ENCODE data around the gene ARHGEF17. TPM values are rescaled to one million over a fixed set of nuclear protein-coding genes. Genes with fewer than 3 reads are reported as not detected.
A peak's percentile ranks its signal among the peaks of the same experiment; 100 is the strongest.

Gene ARHGEF17
- total RNA-seq, 1 experiment from 2014 or later = 77.9 TPM

DNA sequence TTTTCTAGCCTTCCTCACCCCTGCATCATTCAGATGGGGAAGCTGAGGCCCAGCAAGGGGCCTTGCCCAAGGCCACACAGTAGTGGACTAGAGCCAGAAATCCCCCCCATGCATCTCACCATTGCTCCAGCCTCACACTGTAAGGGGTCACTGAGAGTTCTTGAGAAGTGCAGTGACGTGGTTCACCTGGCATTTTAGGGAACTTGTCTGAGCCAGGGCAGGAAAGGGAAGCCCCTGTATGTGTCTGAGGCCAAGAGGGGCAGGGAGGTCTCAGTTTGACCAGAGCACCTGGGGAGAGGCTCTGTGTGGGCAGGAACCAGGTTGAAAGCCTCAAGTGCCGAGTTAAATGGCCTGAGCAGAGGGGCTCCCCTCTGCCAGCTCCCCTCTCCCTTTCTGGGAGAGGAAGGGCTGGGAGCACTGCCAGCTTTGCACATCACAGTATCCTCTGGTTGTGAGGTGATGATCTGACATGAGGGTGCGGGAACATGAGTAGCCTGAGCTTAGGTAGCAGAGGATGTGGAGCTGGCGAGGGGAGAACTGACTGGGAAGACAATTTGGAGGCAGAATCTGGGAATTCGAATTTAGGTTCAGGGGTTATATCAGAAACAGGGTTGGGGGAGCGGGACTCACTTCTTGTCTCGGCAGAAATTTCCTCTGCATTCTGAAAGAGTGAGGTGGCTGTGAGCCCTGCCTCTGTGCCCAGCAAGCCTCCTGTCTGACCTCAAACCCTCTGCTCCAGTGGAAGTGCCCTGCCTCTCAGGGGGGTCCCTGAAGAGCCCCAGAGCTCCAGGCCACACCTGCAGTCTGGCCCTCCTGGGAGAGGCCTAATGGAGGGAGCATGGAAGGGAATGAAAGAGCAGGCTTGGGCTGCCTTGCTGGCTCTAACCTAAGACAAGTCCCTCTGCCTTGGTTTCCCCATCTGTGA, 14.6 kb downstream of the ARHGEF17 start:
- H3K4me3 ChIP-seq (ENCODE audit: low read depth, low read length) = no peak overlapping the region
- H3K4me1 Mint-ChIP-seq (ENCODE audit: low read depth, unreplicated experiment) = peaks cover 29% of the 10 kb centered on the region
- H3K27me3 ChIP-seq (replicated peaks; ENCODE audit: control insufficient read depth, insufficient read depth, low read length) = no peaks in the 10 kb centered on the region
- H3K9me3 ChIP-seq = no peaks in the 10 kb centered on the region
- TF ChIP-seq, protein P1, sequence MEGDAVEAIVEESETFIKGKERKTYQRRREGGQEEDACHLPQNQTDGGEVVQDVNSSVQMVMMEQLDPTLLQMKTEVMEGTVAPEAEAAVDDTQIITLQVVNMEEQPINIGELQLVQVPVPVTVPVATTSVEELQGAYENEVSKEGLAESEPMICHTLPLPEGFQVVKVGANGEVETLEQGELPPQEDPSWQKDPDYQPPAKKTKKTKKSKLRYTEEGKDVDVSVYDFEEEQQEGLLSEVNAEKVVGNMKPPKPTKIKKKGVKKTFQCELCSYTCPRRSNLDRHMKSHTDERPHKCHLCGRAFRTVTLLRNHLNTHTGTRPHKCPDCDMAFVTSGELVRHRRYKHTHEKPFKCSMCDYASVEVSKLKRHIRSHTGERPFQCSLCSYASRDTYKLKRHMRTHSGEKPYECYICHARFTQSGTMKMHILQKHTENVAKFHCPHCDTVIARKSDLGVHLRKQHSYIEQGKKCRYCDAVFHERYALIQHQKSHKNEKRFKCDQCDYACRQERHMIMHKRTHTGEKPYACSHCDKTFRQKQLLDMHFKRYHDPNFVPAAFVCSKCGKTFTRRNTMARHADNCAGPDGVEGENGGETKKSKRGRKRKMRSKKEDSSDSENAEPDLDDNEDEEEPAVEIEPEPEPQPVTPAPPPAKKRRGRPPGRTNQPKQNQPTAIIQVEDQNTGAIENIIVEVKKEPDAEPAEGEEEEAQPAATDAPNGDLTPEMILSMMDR (IDR thresholded peaks at IDR 0.05; ENCODE audit: insufficient read depth in 1 of 2, low read depth in 1 of 2, low read length in 1 of 2, severe bottlenecking in 1 of 2, unreplicated experiment in 1 of 2) = no peak
- no peaks in the 10 kb centered on the region for H3K9me3 Mint-ChIP-seq (ENCODE audit: unreplicated experiment)
- ChIA-PET POLR2A (interaction anchor here (0.7 kb wide), 1 partner anchor 8 kb away, joined by 3 read pairs; no protein-coding TSS in a partner anchor), CTCF (interaction anchor here (1.2 to 2.2 kb wide), 5 partner anchors 8 to 38 kb away, joined by 4 to 14 read pairs (median 6); partner anchors contain the start of gene ARHGEF17)
- no peaks in the 10 kb centered on the region for H3K27me3 Mint-ChIP-seq (ENCODE audit: insufficient read depth, unreplicated experiment)
- no peak for DNase-seq
- H3K36me3 ChIP-seq (ENCODE audit: control insufficient read depth, insufficient read depth, low read length) = peaks cover 7% of the 10 kb centered on the region
- peaks cover 13% of the 10 kb centered on the region for H3K4me1 ChIP-seq
- no TSS peak for BruUV-seq (replicated peaks)
- peak overlapping the region; percentile 17 for H3K27ac Mint-ChIP-seq (ENCODE audit: unreplicated experiment)
- no peak overlapping the region for H3K4me3 Mint-ChIP-seq (ENCODE audit: unreplicated experiment)
- peaks cover 65% of the 10 kb centered on the region for H3K36me3 Mint-ChIP-seq (ENCODE audit: insufficient read depth, unreplicated experiment)
- intact Hi-C loops (cut with micrococcal nuclease; ENCODE audit: unreplicated experiment) = no loop called here

DNA sequence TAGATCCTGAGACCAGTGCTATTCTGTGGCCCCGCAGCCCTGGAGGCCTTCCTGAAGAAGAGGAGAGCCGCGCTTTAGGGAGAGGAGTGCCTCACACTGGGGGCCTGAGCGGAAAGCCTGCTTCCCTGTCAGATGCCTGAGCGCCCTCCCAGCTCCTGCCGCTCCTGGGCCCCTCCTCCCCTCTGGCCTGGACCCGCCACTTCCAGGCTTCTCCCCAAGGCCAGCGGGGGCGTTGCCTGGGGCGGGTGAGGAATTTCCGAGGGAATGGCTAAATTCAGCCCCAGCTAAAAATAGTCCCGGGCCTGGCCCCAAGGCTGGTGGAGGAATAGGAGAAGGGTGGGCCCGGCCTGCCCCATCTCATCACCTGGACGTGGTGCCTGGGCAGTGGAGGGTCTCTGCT, 15.4 kb downstream of the ARHGEF17 start:
- TF ChIP-seq, protein P1 (IDR thresholded peaks at IDR 0.05; ENCODE audit: insufficient read depth in 1 of 2, low read depth in 1 of 2, low read length in 1 of 2, severe bottlenecking in 1 of 2, unreplicated experiment in 1 of 2) = no peak
- peaks cover 7% of the 10 kb centered on the region for H3K36me3 ChIP-seq (ENCODE audit: control insufficient read depth, insufficient read depth, low read length)
- H3K27me3 ChIP-seq (replicated peaks; ENCODE audit: control insufficient read depth, insufficient read depth, low read length) = no peaks in the 10 kb centered on the region
- H3K9me3 Mint-ChIP-seq (ENCODE audit: unreplicated experiment) = no peaks in the 10 kb centered on the region
- intact Hi-C loops (cut with micrococcal nuclease; ENCODE audit: unreplicated experiment) = no loop called here
- H3K36me3 Mint-ChIP-seq (ENCODE audit: insufficient read depth, unreplicated experiment) = peaks cover 67% of the 10 kb centered on the region
- no peak overlapping the region for H3K27ac Mint-ChIP-seq (ENCODE audit: unreplicated experiment)
- H3K4me3 ChIP-seq (ENCODE audit: low read depth, low read length) = no peak overlapping the region
- no peaks in the 10 kb centered on the region for H3K27me3 Mint-ChIP-seq (ENCODE audit: insufficient read depth, unreplicated experiment)
- H3K4me1 Mint-ChIP-seq (ENCODE audit: low read depth, unreplicated experiment) = peaks cover 30% of the 10 kb centered on the region
- no peak for DNase-seq
- H3K4me3 Mint-ChIP-seq (ENCODE audit: unreplicated experiment) = no peak overlapping the region
- no TSS peak for BruUV-seq (replicated peaks)
- ChIA-PET POLR2A (interaction anchor here (0.6 to 1.0 kb wide), 3 partner anchors 9 to 16 kb away, joined by 3 read pairs; no protein-coding TSS in a partner anchor), CTCF (interaction anchor here (1.2 to 2.2 kb wide), 4 partner anchors 9 to 16 kb away, joined by 4 to 14 read pairs (median 7); partner anchors contain the start of gene ARHGEF17)
- peaks cover 13% of the 10 kb centered on the region for H3K4me1 ChIP-seq
- no peaks in the 10 kb centered on the region for H3K9me3 ChIP-seq

DNA sequence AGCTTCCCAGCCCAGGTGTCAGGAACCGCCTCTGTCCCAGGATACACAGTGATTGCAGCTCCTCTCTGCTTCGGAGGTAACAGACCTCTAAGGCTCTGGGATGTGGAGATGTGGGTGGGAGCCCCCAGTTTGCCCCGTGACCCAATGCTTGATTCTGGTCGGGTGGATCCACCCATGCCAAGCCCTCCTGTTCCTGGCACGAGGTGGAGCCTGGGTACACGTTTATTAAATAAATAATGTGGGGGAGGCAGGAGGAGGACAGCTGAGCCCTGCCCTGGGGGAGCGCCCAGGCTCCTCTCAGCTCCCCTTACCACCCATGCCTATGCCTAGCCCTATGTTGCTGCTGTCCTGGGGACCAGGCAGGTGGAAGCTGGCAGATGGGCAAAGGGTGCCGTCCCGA, 16.0 kb downstream of the ARHGEF17 start:
- no TSS peak for BruUV-seq (replicated peaks)
- Mint-ChIP-seq H3K36me3 (ENCODE audit: insufficient read depth, unreplicated experiment) (peaks cover 66% of the 10 kb centered on the region), H3K27ac (ENCODE audit: unreplicated experiment) (peak overlapping the region; percentile 6), H3K9me3 (ENCODE audit: unreplicated experiment) (no peaks in the 10 kb centered on the region), H3K27me3 (ENCODE audit: insufficient read depth, unreplicated experiment) (no peaks in the 10 kb centered on the region), H3K4me3 (ENCODE audit: unreplicated experiment) (no peak overlapping the region), H3K4me1 (ENCODE audit: low read depth, unreplicated experiment) (peaks cover 36% of the 10 kb centered on the region)
- peaks cover 13% of the 10 kb centered on the region for H3K4me1 ChIP-seq
- no peak overlapping the region for H3K4me3 ChIP-seq (ENCODE audit: low read depth, low read length)
- no peaks in the 10 kb centered on the region for H3K27me3 ChIP-seq (replicated peaks; ENCODE audit: control insufficient read depth, insufficient read depth, low read length)
- TF ChIP-seq, protein P1 (IDR thresholded peaks at IDR 0.05; ENCODE audit: insufficient read depth in 1 of 2, low read depth in 1 of 2, low read length in 1 of 2, severe bottlenecking in 1 of 2, unreplicated experiment in 1 of 2) = no peak
- intact Hi-C loops (cut with micrococcal nuclease; ENCODE audit: unreplicated experiment) = no loop called here
- H3K36me3 ChIP-seq (ENCODE audit: control insufficient read depth, insufficient read depth, low read length) = peaks cover 7% of the 10 kb centered on the region; the same call in 1 of the 2 replicates
- ChIA-PET POLR2A (interaction anchor here (0.6 to 1.0 kb wide), 2 partner anchors 14 to 17 kb away, joined by 3 read pairs; no protein-coding TSS in a partner anchor), CTCF (interaction anchor here (1.2 to 3.5 kb wide), 4 partner anchors 10 to 17 kb away, joined by 4 to 19 read pairs (median 10); partner anchors contain the start of gene ARHGEF17)
- no peak for DNase-seq
- H3K9me3 ChIP-seq = no peaks in the 10 kb centered on the region

Data from Caco-2 (cell line).